Peyer's patch (tissue), 4 donors: ENCODE data around the gene PTAR1.

ENCODE experiments used
- POLR2A ChIP-seq, 2 donors: fragments of 450-650 bp; IDR thresholded peaks; one replicate each; pipeline ENCODE4 v1.5.1; 2017; ENCODE audit warnings: antibody characterized with exemption in 2 of 2, mild to moderate bottlenecking in 2 of 2, moderate library complexity in 2 of 2
- TF ChIP-seq, protein P1 (sequence below), 6 experiments: fragments of 450-650 bp in 4 of 6; fragments of 200-600 bp in 2 of 6; sonication (generic) in 1 of 6; IDR thresholded peaks; one replicate each; pipeline ENCODE4 v1.5.1; 2017 to 2019; ENCODE audit warnings: antibody characterized with exemption in 6 of 6, mild to moderate bottlenecking in 3 of 6, moderate library complexity in 1 of 6

DNA sequence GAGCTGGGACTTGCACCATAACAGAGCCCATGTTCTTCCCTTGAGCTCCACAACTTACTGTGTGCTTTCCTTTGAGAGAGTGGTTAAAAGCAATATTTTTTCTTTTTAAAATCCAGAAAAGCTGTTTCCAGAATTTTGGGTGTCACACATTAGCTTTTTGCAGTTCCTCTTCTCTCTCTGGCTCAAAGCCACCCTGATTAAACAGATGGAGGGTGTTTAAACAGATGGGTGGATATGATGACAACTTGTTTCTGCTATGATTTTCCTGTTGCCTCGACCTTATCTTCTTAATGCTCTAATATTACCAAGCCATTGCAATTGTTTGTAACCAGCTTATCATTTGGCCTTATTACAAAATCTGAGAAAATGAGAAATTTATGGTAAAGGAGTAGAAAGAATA lies 37.9 kb upstream of the PTAR1 start:
- TF ChIP-seq, protein P1, sequence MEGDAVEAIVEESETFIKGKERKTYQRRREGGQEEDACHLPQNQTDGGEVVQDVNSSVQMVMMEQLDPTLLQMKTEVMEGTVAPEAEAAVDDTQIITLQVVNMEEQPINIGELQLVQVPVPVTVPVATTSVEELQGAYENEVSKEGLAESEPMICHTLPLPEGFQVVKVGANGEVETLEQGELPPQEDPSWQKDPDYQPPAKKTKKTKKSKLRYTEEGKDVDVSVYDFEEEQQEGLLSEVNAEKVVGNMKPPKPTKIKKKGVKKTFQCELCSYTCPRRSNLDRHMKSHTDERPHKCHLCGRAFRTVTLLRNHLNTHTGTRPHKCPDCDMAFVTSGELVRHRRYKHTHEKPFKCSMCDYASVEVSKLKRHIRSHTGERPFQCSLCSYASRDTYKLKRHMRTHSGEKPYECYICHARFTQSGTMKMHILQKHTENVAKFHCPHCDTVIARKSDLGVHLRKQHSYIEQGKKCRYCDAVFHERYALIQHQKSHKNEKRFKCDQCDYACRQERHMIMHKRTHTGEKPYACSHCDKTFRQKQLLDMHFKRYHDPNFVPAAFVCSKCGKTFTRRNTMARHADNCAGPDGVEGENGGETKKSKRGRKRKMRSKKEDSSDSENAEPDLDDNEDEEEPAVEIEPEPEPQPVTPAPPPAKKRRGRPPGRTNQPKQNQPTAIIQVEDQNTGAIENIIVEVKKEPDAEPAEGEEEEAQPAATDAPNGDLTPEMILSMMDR (IDR thresholded peaks at IDR 0.05) = no peak
- no peak for TF ChIP-seq POLR2A (IDR thresholded peaks at IDR 0.05)
